ENCODE data around the gene MYH14.

The MYH14 gene

GRCh38 chr19:50320596-50320995, 117.2 kb downstream of the MYH14 start:
- no peaks in the 10 kb centered on the region for H3K9me3 ChIP-seq
- no peaks in the 10 kb centered on the region for H3K4me1 ChIP-seq (ENCODE audit: control insufficient read depth in 1 of 2, insufficient read depth in 1 of 2, low read depth in 1 of 2, low read length in 1 of 2)
- H3K36me3 ChIP-seq = no peaks in the 10 kb centered on the region
- H3K27me3 ChIP-seq = peaks cover 62% of the 10 kb centered on the region
- TF ChIP-seq CTCF (IDR thresholded peaks at IDR 0.05) = no peak
- no peak overlapping the region for H3K27ac ChIP-seq
- H3K4me3 ChIP-seq (ENCODE audit: low read depth in 1 of 2, low read length in 1 of 2) = no peak overlapping the region

- no peaks in the 10 kb centered on the region for H3K4me1 ChIP-seq (ENCODE audit: control insufficient read depth in 1 of 2, insufficient read depth in 1 of 2, low read depth in 1 of 2, low read length in 1 of 2)
- no peak overlapping the region for H3K4me3 ChIP-seq (ENCODE audit: low read depth in 1 of 2, low read length in 1 of 2)
- H3K36me3 ChIP-seq = no peaks in the 10 kb centered on the region
- H3K27me3 ChIP-seq = peaks cover 62% of the 10 kb centered on the region
- TF ChIP-seq CTCF (IDR thresholded peaks at IDR 0.05) = no peak
- no peaks in the 10 kb centered on the region for H3K9me3 ChIP-seq
- H3K27ac ChIP-seq = no peak overlapping the region
Observed at GRCh38 chr19:50321831-50322230, 118.4 kb downstream of the MYH14 start.

GRCh38 chr19:50322234-50322633, 118.8 kb downstream of the MYH14 start:
- no peaks in the 10 kb centered on the region for H3K4me1 ChIP-seq (ENCODE audit: control insufficient read depth in 1 of 2, insufficient read depth in 1 of 2, low read depth in 1 of 2, low read length in 1 of 2)
- TF ChIP-seq CTCF (IDR thresholded peaks at IDR 0.05) = no peak
- no peak overlapping the region for H3K4me3 ChIP-seq (ENCODE audit: low read depth in 1 of 2, low read length in 1 of 2)
- H3K27me3 ChIP-seq = peaks cover 62% of the 10 kb centered on the region
- no peak overlapping the region for H3K27ac ChIP-seq
- H3K36me3 ChIP-seq = no peaks in the 10 kb centered on the region
- no peaks in the 10 kb centered on the region for H3K9me3 ChIP-seq

- H3K9me3 ChIP-seq = no peaks in the 10 kb centered on the region
- H3K4me1 ChIP-seq (ENCODE audit: control insufficient read depth in 1 of 2, insufficient read depth in 1 of 2, low read depth in 1 of 2, low read length in 1 of 2) = no peaks in the 10 kb centered on the region
- H3K27me3 ChIP-seq = peaks cover 62% of the 10 kb centered on the region
- H3K36me3 ChIP-seq = no peaks in the 10 kb centered on the region
- TF ChIP-seq CTCF (IDR thresholded peaks at IDR 0.05) = no peak
- no peak overlapping the region for H3K4me3 ChIP-seq (ENCODE audit: low read depth in 1 of 2, low read length in 1 of 2)
- H3K27ac ChIP-seq = no peak overlapping the region
Observed at GRCh38 chr19:50322931-50323781, 119.7 kb downstream of the MYH14 start.

GRCh38 chr19:50323782-50324133, 120.3 kb downstream of the MYH14 start:
- H3K9me3 ChIP-seq = no peaks in the 10 kb centered on the region
- peaks cover 62% of the 10 kb centered on the region for H3K27me3 ChIP-seq

More at GRCh38 chr19:50323782-50324133, 120.3 kb downstream of the MYH14 start:
- no peak for TF ChIP-seq CTCF (IDR thresholded peaks at IDR 0.05)
- H3K27ac ChIP-seq = no peak overlapping the region
- H3K4me1 ChIP-seq (ENCODE audit: control insufficient read depth in 1 of 2, insufficient read depth in 1 of 2, low read depth in 1 of 2, low read length in 1 of 2) = no peaks in the 10 kb centered on the region
- no peak overlapping the region for H3K4me3 ChIP-seq (ENCODE audit: low read depth in 1 of 2, low read length in 1 of 2)
- H3K36me3 ChIP-seq = no peaks in the 10 kb centered on the region

All from neutrophil (primary cell).